C4-2B (cell line): ENCODE measurements around the gene MTPN.

Source experiments
- CTCF ChIP-seq: fragments of 450-650 bp; conservative IDR thresholded peaks from 2 replicates; pipeline ENCODE4 v1.5.1; 2017; ENCODE audit warnings: mild to moderate bottlenecking
- ZFX ChIP-seq: fragments of 450-650 bp; IDR thresholded peaks from 2 replicates; pipeline ENCODE4 v1.6.1; 2017

GRCh38 chr7:135911099-135911498, 66.1 kb downstream of the MTPN start:
- TF ChIP-seq CTCF: no peak
- no peak for TF ChIP-seq ZFX
